NCI-H1092 treated with DMSO at 0.1 percent for 48 hours (cell line): ENCODE results near the gene TDRD12.

Experiments
- DNase-seq: peaks from one replicate; lab custom pipeline; 2025; lab: John Stamatoyannopoulos, UW

The TDRD12 gene

GRCh38 chr19:32868206-32868950 is 148.8 kb downstream of the TDRD12 start:
- no peak for DNase-seq

GRCh38 chr19:32869369-32869965 is 149.9 kb downstream of the TDRD12 start, which contains the start of gene SLC7A9:
SLC7A9 (minus strand) TSS chr19:32869767; CDS start chr19:32868534, 1,233 bp downstream.
- DNase-seq: no peak

- no peak for DNase-seq
Measured at GRCh38 chr19:32869966-32870573, 150.5 kb downstream of the TDRD12 start.

GRCh38 chr19:32870981-32871451 is 151.4 kb downstream of the TDRD12 start:
- DNase-seq: no peak

- no peak for DNase-seq
Measured at GRCh38 chr19:32872391-32872790, 152.8 kb downstream of the TDRD12 start.

- DNase-seq: no peak
Measured at GRCh38 chr19:32873247-32873959, 153.8 kb downstream of the TDRD12 start.

GRCh38 chr19:32874605-32875004 is 155.0 kb downstream of the TDRD12 start:
- no peak for DNase-seq

- DNase-seq: no peak
Measured at GRCh38 chr19:32875428-32875827, 155.9 kb downstream of the TDRD12 start.

- no peak for DNase-seq
Measured at GRCh38 chr19:32876236-32876918, 156.8 kb downstream of the TDRD12 start.

GRCh38 chr19:32876919-32877285 is 157.3 kb downstream of the TDRD12 start:
- DNase-seq: no peak
